Tibial nerve (tissue), 4 donors: ENCODE data around the gene MCF2L.

Source experiments
- CTCF ChIP-seq, 5 experiments: fragments of 200-600 bp in 3 of 5; fragments of 450-650 bp in 2 of 5; sonication (generic) in 3 of 5; IDR thresholded peaks; one replicate each; pipeline ENCODE4 v1.5.1; 2016 to 2019; ENCODE audit warnings: antibody characterized with exemption in 5 of 5, mild to moderate bottlenecking in 3 of 5, moderate library complexity in 2 of 5
- EP300 ChIP-seq, 2 donors: sonication (generic); formaldehyde crosslinking; IDR thresholded peaks; one replicate each; pipeline ENCODE4 v1.6.1; 2017; ENCODE audit warnings: antibody characterized with exemption in 2 of 2, mild to moderate bottlenecking in 1 of 2

GRCh38 chr13:113096052-113096744 lies 127.2 kb downstream of the MCF2L start:
- no peak for TF ChIP-seq CTCF (IDR thresholded peaks at IDR 0.05)
- TF ChIP-seq EP300 (IDR thresholded peaks at IDR 0.05): no peak
